Measurements from ENCODE around the gene CHST11.

Gene CHST11

GRCh38 chr12:104775731-104776231 is 319.0 kb downstream of the CHST11 start:
- in situ Hi-C loops (cut with MboI; ENCODE audit: low sequenced_read_pairs, unreplicated experiment): no loop called here
- no peak for DNase-seq (ENCODE audit: low spot score)
- no peak for TF ChIP-seq CTCF (IDR thresholded peaks at IDR 0.05; ENCODE audit: borderline replicate concordance, control extremely low read depth, extremely low read depth, insufficient read depth, missing control alignments)

GRCh38 chr12:104779134-104779533 is 322.4 kb downstream of the CHST11 start:
- no peak for DNase-seq (ENCODE audit: low spot score)
- no peak for TF ChIP-seq CTCF (IDR thresholded peaks at IDR 0.05; ENCODE audit: borderline replicate concordance, control extremely low read depth, extremely low read depth, insufficient read depth, missing control alignments)
- in situ Hi-C loops (cut with MboI; ENCODE audit: low sequenced_read_pairs, unreplicated experiment): no loop called here

GRCh38 chr12:104782296-104782695 is 325.5 kb downstream of the CHST11 start:
- no peak for DNase-seq (ENCODE audit: low spot score)
- TF ChIP-seq CTCF (IDR thresholded peaks at IDR 0.05; ENCODE audit: borderline replicate concordance, control extremely low read depth, extremely low read depth, insufficient read depth, missing control alignments): no peak
- in situ Hi-C loops (cut with MboI; ENCODE audit: low sequenced_read_pairs, unreplicated experiment): no loop called here

GRCh38 chr12:104784592-104784991 is 327.8 kb downstream of the CHST11 start:
- no peak for TF ChIP-seq CTCF (IDR thresholded peaks at IDR 0.05; ENCODE audit: borderline replicate concordance, control extremely low read depth, extremely low read depth, insufficient read depth, missing control alignments)
- in situ Hi-C loops (cut with MboI; ENCODE audit: low sequenced_read_pairs, unreplicated experiment): no loop called here
- DNase-seq (ENCODE audit: low spot score): no peak

GRCh38 chr12:104785886-104786285 is 329.1 kb downstream of the CHST11 start:
- in situ Hi-C loops (cut with MboI; ENCODE audit: low sequenced_read_pairs, unreplicated experiment): no loop called here
- DNase-seq (ENCODE audit: low spot score): no peak
- TF ChIP-seq CTCF (IDR thresholded peaks at IDR 0.05; ENCODE audit: borderline replicate concordance, control extremely low read depth, extremely low read depth, insufficient read depth, missing control alignments): no peak

GRCh38 chr12:104786352-104786751 is 329.6 kb downstream of the CHST11 start:
- in situ Hi-C loops (cut with MboI; ENCODE audit: low sequenced_read_pairs, unreplicated experiment): no loop called here

More at GRCh38 chr12:104786352-104786751, 329.6 kb downstream of the CHST11 start:
- DNase-seq (ENCODE audit: low spot score): no peak
- no peak for TF ChIP-seq CTCF (IDR thresholded peaks at IDR 0.05; ENCODE audit: borderline replicate concordance, control extremely low read depth, extremely low read depth, insufficient read depth, missing control alignments)
